K562 (cell line): ENCODE data around the gene INTS4. TPM values are rescaled to one million over a fixed set of nuclear protein-coding genes. Genes with fewer than 3 reads are reported as not detected.

Experiments used
- SLC30A9 ChIP-seq: fragments of 250-450 bp; sonication (Bioruptor Pico); IDR thresholded peaks from 2 replicates; pipeline ENCODE4 v1.8.0; 2022; ENCODE audit warnings: mild to moderate bottlenecking, moderate library complexity
- ZNF584 ChIP-seq: fragments of 200-800 bp; sonication (Bioruptor generic); IDR thresholded peaks from 2 replicates; pipeline ENCODE4 v1.6.1; 2016; ENCODE audit warnings: low read depth, mild to moderate bottlenecking, missing genetic modification characterization, missing compliant biosample characterization
- polyA plus RNA-seq, 8 experiments: library from polyadenylated mRNA; depleted of rRNA in 4 of 8; stranded (reverse) in 5 of 8; unstranded in 3 of 8; fragments of >200 nt; fragmentation: Nextera tagmentation in 2 of 8; fragmentation: Illumina TruSeq in 1 of 8; extraction: Ambion mirVana in 2 of 8; extraction: Trizol in 1 of 8; gene quantifications; 2 replicates each; pipeline versions ENCODE4 v1.2.1 to v1.2.3, GENCODE V29; 2011 to 2014; ENCODE audit warnings: inconsistent platforms in 1 of 8, missing spikeins in 1 of 8
- total RNA-seq, 7 experiments: library from RNA; depleted of rRNA in 6 of 7; stranded (reverse); fragments of >200 nt in 6 of 7; fragmentation: Illumina TruSeq in 2 of 7; extraction: Trizol in 2 of 7; gene quantifications; 2 replicates each; pipeline versions ENCODE4 v1.2.1 to v1.2.3, GENCODE V29; 2011 to 2021; ENCODE audit warnings: low replicate concordance in 1 of 7
- TF ChIP-seq, protein P1 (sequence below): fragments of 200-600 bp; sonication (generic); IDR thresholded peaks from one replicate; pipeline ENCODE4 v1.6.1; 2012; ENCODE audit warnings: mild to moderate bottlenecking, low read depth, low read length, inconsistent platforms
- TF ChIP-seq, protein P2 (sequence below): fragments of 450-650 bp; formaldehyde crosslinking; IDR thresholded peaks from 2 replicates; pipeline ENCODE4 v1.4.0; 2022; ENCODE audit warnings: missing genetic modification characterization
- TF ChIP-seq, protein P3 (sequence below): fragments of 450-650 bp; IDR thresholded peaks from 2 replicates; pipeline ENCODE4 v1.6.1; 2016; ENCODE audit warnings: low read depth

INTS4 gene
- total and polyA plus RNA-seq, 9 of the 15 experiments (the other 6 are each of a cell fraction or from before 2014, with no cell fraction given) = 28.4 to 53.4 (median 44.5) TPM

DNA sequence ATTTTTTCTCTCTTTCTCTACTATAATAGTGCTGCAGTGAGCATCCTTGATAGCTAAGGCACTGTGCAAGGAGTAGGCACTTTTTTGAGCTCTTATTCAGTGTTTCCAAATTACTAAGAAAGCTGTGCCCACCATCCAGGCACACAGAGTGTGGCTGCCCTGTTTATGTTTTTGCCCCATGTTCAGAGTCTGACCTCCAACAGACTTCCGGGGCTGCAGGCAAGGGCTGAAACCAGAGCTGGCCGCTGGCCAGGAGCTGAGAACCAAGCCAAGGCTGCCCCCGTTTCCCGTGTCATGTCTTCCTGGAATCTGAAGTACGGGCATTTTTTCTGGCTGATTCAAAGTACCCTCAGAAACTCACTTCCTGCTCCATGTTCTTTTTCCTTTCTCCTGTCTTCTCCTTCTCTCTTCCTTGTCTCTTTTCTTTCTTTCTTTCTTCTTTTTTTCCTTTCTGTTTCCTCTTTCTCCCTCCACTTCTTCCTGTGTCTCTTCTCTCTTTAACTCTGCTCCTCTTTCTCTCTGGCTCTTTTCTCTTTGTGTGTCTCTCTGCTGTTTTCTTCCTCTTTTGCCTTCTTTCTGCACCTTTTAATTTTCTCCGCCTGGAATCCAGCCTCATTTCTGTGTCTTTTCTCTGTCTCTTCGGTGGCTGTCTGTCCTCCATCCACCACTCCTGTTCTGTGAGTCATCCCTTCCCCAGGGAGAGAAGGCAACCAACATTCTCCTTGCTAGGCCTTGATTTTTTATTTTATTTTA is 45.6 kb upstream of the INTS4 start (continued):
- TF ChIP-seq, protein P1, sequence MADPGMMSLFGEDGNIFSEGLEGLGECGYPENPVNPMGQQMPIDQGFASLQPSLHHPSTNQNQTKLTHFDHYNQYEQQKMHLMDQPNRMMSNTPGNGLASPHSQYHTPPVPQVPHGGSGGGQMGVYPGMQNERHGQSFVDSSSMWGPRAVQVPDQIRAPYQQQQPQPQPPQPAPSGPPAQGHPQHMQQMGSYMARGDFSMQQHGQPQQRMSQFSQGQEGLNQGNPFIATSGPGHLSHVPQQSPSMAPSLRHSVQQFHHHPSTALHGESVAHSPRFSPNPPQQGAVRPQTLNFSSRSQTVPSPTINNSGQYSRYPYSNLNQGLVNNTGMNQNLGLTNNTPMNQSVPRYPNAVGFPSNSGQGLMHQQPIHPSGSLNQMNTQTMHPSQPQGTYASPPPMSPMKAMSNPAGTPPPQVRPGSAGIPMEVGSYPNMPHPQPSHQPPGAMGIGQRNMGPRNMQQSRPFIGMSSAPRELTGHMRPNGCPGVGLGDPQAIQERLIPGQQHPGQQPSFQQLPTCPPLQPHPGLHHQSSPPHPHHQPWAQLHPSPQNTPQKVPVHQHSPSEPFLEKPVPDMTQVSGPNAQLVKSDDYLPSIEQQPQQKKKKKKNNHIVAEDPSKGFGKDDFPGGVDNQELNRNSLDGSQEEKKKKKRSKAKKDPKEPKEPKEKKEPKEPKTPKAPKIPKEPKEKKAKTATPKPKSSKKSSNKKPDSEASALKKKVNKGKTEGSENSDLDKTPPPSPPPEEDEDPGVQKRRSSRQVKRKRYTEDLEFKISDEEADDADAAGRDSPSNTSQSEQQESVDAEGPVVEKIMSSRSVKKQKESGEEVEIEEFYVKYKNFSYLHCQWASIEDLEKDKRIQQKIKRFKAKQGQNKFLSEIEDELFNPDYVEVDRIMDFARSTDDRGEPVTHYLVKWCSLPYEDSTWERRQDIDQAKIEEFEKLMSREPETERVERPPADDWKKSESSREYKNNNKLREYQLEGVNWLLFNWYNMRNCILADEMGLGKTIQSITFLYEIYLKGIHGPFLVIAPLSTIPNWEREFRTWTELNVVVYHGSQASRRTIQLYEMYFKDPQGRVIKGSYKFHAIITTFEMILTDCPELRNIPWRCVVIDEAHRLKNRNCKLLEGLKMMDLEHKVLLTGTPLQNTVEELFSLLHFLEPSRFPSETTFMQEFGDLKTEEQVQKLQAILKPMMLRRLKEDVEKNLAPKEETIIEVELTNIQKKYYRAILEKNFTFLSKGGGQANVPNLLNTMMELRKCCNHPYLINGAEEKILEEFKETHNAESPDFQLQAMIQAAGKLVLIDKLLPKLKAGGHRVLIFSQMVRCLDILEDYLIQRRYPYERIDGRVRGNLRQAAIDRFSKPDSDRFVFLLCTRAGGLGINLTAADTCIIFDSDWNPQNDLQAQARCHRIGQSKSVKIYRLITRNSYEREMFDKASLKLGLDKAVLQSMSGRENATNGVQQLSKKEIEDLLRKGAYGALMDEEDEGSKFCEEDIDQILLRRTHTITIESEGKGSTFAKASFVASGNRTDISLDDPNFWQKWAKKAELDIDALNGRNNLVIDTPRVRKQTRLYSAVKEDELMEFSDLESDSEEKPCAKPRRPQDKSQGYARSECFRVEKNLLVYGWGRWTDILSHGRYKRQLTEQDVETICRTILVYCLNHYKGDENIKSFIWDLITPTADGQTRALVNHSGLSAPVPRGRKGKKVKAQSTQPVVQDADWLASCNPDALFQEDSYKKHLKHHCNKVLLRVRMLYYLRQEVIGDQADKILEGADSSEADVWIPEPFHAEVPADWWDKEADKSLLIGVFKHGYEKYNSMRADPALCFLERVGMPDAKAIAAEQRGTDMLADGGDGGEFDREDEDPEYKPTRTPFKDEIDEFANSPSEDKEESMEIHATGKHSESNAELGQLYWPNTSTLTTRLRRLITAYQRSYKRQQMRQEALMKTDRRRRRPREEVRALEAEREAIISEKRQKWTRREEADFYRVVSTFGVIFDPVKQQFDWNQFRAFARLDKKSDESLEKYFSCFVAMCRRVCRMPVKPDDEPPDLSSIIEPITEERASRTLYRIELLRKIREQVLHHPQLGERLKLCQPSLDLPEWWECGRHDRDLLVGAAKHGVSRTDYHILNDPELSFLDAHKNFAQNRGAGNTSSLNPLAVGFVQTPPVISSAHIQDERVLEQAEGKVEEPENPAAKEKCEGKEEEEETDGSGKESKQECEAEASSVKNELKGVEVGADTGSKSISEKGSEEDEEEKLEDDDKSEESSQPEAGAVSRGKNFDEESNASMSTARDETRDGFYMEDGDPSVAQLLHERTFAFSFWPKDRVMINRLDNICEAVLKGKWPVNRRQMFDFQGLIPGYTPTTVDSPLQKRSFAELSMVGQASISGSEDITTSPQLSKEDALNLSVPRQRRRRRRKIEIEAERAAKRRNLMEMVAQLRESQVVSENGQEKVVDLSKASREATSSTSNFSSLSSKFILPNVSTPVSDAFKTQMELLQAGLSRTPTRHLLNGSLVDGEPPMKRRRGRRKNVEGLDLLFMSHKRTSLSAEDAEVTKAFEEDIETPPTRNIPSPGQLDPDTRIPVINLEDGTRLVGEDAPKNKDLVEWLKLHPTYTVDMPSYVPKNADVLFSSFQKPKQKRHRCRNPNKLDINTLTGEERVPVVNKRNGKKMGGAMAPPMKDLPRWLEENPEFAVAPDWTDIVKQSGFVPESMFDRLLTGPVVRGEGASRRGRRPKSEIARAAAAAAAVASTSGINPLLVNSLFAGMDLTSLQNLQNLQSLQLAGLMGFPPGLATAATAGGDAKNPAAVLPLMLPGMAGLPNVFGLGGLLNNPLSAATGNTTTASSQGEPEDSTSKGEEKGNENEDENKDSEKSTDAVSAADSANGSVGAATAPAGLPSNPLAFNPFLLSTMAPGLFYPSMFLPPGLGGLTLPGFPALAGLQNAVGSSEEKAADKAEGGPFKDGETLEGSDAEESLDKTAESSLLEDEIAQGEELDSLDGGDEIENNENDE = no peak
- TF ChIP-seq SLC30A9 (CRISPR knock-in tag) (no peak), ZNF584 (CRISPR knock-in tag) (0 out of 2 replicates have a peak, but pooled peaks have one; percentile 43)
- TF ChIP-seq, protein P2, sequence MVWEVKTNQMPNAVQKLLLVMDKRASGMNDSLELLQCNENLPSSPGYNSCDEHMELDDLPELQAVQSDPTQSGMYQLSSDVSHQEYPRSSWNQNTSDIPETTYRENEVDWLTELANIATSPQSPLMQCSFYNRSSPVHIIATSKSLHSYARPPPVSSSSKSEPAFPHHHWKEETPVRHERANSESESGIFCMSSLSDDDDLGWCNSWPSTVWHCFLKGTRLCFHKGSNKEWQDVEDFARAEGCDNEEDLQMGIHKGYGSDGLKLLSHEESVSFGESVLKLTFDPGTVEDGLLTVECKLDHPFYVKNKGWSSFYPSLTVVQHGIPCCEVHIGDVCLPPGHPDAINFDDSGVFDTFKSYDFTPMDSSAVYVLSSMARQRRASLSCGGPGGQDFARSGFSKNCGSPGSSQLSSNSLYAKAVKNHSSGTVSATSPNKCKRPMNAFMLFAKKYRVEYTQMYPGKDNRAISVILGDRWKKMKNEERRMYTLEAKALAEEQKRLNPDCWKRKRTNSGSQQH (CRISPR knock-in tag) = peak; percentile 78
- TF ChIP-seq, protein P3, sequence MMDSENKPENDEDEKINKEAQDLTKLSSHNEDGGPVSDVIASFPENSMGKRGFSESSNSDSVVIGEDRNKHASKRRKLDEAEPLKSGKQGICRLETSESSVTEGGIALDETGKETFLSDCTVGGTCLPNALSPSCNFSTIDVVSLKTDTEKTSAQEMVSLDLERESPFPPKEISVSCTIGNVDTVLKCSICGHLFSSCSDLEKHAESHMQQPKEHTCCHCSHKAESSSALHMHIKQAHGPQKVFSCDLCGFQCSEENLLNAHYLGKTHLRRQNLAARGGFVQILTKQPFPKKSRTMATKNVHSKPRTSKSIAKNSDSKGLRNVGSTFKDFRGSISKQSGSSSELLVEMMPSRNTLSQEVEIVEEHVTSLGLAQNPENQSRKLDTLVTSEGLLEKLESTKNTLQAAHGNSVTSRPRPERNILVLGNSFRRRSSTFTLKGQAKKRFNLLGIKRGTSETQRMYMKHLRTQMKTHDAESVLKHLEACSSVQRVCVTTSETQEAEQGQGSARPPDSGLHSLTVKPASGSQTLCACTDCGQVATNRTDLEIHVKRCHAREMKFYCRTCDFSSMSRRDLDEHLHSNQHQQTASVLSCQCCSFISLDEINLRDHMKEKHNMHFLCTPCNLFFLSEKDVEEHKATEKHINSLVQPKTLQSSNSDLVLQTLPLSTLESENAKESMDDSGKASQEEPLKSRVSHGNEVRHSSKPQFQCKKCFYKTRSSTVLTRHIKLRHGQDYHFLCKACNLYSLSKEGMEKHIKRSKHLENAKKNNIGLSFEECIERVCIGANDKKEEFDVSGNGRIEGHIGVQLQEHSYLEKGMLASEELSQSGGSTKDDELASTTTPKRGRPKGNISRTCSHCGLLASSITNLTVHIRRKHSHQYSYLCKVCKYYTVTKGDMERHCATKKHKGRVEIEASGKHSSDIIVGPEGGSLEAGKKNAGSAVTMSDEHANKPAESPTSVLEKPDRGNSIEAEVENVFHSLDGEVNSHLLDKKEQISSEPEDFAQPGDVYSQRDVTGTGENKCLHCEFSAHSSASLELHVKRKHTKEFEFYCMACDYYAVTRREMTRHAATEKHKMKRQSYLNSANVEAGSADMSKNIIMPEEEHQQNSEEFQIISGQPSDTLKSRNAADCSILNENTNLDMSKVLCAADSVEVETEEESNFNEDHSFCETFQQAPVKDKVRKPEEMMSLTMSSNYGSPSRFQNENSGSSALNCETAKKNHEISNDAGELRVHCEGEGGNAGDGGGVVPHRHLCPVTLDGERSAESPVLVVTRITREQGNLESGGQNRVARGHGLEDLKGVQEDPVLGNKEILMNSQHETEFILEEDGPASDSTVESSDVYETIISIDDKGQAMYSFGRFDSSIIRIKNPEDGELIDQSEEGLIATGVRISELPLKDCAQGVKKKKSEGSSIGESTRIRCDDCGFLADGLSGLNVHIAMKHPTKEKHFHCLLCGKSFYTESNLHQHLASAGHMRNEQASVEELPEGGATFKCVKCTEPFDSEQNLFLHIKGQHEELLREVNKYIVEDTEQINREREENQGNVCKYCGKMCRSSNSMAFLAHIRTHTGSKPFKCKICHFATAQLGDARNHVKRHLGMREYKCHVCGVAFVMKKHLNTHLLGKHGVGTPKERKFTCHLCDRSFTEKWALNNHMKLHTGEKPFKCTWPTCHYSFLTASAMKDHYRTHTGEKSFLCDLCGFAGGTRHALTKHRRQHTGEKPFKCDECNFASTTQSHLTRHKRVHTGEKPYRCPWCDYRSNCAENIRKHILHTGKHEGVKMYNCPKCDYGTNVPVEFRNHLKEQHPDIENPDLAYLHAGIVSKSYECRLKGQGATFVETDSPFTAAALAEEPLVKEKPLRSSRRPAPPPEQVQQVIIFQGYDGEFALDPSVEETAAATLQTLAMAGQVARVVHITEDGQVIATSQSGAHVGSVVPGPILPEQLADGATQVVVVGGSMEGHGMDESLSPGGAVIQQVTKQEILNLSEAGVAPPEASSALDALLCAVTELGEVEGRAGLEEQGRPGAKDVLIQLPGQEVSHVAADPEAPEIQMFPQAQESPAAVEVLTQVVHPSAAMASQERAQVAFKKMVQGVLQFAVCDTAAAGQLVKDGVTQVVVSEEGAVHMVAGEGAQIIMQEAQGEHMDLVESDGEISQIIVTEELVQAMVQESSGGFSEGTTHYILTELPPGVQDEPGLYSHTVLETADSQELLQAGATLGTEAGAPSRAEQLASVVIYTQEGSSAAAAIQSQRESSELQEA = peak; percentile 53; the same call in 1 of the 2 replicates
